CD4-positive, alpha-beta T cell treated with Interleukin-6 at 100 ng/mL for 8 hours (primary cell): ENCODE results near the gene RBM4B.
"Not testable (repeated sequence)": the region's sequence is repeated elsewhere in the genome, so short reads cannot be mapped to it uniquely, and the experiment has no call there.

Experiments used
- DNase-seq: peaks from one replicate; pipeline ENCODE4 v3.0.0-alpha.2; 2020; ENCODE audit warnings: mixed read lengths, low spot score

Gene RBM4B

DNA sequence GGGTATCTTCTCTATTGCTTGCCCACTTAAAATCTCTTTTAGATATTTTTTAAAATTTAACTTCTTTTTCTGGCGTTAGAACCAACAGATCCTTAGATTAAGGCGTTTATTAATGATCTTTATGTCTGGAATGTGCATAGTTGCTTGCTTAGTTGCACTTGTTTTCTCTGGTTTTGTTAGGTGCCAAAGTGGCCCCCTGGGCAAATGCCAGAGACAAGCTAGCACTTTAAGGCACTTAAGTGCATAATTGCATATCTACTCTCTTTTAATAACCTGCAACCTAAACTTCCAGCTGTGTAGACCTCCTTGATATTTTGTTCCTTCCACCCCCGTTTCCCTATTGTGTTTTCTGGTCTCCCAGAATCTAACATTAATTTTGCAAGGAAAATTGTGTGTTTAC lies 35.9 kb downstream of the RBM4B start:
- no peak for DNase-seq

DNA sequence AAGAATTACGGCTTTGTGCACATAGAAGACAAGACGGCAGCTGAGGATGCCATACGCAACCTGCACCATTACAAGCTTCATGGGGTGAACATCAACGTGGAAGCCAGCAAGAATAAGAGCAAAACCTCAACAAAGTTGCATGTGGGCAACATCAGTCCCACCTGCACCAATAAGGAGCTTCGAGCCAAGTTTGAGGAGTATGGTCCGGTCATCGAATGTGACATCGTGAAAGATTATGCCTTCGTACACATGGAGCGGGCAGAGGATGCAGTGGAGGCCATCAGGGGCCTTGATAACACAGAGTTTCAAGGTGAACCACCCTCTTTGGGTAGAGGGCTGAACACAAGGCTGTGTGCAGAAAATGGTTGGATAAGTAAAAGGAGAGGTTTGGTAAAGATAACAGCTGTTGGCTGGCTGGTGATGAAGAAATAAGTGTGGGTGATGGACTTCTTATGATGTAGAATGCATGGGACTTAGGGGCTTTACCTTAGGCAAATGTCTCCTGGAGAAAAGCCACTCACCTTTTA lies 37.8 kb downstream of the RBM4B start:
- DNase-seq, result not testable (repeated sequence)

DNA sequence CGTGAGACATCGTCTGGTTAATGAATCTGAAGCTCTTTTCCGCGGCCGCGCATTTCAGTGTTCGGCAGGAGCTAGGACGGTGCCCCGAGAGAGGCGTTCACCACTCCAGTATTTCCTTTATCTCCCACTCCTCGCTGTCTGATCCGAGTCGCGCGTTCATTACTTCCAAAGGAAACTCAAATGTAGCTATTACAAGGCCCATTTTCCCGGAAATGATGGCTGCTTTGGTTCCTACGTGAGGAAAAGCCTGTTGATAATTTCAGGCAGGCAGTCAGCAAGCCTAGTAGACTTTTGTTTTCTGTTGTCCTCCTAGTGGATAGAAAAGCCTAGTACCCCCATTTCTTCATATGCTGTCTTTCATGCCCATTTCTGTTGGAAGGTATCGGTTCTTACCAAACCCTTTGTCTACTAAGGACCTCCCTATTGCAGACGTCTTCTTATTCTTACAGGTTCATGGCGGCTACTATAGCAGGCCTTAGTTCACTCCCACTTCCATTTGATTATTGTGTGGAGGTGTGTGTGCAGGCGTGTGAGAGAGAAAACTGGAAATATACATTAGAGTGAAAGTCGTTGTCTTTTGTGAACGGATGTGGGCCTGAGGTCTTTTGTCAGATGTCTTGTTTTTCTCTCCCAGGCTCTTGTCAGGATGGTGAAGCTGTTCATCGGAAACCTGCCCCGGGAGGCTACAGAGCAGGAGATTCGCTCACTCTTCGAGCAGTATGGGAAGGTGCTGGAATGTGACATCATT lies 38.4 kb downstream of the RBM4B start:
- DNase-seq, result peak; percentile 23

DNA sequence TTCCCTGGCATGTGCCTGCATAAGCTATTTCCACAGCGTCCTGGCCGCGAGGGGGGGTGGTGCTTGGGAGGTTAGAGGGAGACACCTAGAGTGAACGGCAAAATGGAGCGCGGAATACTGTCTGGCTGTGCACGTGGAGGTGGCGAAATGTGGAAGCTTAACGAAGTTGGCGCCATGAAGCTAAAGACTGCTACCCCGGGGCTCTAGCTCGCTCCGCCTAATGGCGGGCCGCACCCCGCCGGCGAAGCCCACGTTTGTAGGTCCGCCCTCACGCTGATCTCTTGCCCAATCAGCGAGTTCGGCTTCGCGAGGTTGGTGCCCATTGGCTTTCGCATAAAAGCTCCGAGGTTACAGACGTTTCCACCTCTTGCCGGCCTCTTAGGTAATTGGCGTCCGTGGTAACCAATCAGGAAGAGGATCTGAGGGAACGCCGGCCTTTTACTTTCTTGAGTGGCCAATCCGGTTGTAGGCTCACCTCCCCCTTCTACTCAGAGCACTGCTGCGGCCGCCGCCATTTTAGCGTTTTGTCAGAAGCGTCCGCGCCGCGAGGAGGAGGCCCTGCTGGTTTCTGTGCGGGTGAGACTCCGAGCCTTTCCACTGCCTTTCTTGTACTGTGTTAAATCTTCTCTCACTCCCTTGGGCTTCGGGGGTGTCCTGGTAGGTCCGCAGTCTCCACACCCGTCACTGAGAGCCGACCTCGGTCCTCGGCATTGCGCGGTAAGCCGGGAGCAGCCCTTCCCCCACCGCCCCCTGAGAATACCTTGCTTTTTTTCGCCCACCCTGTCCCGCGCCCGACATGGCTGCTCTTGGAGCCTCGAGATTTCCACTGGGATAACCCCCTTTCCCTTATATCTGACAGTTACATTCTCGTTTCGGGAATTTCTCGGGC lies 39.3 kb downstream of the RBM4B start, which contains the start of gene RBM4:
Gene RBM4 (plus strand): TSS at position 527 of the 889 bp plus-strand sequence. CDS start 1,009 bp downstream, outside the sequence.
- peak; percentile 98 for DNase-seq

DNA sequence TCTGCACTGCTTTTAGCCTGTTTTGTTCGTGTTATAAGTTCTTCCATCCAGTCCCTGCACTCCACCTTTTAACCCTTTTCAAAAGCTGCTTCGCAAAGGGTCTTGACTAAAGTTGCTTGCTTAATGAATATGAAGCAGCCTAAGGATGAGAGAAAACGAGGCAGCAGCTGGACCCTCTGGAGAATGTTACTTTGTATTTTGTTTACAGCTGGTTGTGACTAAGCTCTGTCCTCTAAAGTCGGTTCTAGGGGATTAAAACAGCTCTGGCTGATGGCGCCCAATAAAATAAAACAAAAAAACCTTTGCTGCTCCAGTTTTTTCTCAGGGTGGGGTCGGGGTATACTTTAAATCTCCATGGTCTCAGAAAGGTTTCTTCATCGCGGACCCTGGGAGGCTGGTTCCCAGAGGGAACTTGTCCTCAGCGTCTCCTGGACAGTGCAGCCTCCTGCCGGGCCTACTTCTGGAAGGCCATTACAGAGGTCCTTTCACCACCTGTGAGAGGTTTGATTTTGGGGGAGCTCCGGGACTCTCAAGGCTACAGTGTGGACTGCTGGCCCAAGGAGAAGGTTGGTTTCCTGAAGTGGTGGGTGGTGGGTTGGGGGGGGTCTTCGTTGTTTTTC lies 40.0 kb downstream of the RBM4B start:
- no peak for DNase-seq

DNA sequence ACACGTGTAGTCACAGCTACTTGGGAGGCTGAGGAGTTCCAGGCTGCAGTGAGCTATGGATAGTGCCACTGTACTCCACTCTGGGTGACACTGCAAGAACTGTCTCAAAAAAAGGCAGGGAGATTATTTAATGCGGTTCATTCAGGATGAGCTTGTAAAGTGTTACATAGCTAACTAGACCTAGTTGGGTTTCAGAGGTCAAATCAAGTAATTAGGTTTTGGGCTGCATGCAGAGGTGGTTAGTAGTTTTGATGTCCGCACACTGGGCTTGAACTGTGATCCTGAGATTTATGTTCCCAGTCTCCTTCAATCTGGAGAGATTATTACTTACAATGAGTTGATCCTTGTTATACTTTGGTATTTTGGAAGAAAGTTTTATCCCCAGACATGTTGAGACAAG lies 41.3 kb downstream of the RBM4B start:
- DNase-seq, result no peak

DNA sequence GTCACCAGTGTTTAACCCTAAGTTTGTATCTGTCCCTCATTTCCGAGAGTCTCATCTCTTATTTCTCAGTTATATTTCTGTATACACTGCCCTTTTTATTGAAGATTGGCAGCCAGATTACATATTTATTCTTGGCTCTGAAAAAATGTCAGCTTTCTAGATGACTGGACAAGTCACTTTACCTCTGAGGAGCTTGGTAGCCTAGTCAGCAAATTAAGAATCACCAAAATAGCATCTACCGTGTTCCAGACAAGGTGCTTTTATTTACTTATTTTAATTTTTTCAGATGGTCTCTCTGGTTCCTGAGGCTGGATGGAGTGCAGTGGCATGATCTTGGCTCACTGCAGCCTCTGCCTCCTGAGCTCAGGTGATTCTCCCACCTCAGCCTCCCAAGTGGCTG lies 44.7 kb downstream of the RBM4B start:
- DNase-seq, result no peak

DNA sequence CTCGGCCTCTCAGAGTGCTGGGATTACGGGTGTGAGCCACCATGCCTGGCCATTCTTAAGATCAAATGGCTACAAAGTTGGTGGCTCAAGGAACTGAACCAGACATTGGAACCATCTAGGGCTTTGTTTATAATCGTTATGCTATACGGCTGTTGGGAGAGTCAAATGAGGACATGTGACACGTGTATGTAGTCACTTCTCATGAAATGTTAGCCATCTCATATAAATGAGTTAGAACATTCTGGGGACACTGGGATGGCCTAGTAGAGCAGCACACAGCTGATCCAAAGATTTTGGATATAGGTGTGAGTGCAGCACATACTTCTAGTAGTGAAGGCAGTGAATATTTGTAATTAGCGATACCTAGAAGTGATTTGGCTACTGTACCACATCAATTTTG lies 45.8 kb downstream of the RBM4B start:
- DNase-seq, result no peak

DNA sequence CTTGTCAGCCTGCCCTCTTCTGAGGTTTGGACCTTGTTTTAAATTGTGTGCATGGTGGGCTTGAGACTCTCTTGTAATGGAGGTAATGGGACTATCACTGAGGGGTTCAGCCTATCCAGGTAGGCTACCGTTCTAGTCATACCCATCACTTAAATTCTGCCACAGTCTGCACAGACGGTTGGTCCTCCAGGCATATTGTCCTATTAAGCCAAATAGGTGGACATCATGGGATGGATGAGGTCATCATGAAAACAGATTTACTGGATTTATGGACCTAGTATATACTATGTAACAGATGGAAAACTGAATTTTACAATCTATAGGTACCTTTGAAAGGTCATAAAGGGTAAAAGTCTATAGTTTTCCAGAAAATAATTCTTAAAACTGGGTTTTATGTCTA lies 48.3 kb downstream of the RBM4B start:
- DNase-seq, result no peak

DNA sequence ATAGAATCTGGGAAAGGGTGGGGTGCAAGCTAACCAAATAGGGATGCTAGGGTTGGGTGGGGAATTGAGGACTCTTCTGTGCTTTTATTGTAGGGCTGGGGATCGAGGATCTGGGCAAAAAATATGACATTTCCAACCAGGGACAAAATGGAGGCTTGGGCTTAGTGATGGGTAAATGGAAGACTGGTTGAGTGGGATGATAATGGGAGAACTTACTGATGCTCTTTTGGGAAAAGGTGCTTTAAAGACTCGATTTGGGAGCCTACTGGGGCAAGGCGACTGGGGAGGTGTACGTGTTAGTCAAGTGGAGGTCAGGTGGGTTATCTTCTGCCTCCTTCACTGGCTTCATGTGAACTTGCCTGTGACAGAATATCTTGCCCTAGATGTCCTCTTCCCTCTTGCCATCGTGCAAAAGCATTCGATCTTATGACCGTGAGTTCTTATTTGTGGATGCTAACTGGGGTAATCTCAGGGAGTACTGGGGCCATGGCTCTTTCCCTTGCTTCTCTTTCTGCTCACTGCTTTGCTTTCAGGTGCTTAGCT lies 49.6 kb downstream of the RBM4B start:
- DNase-seq, result no peak

DNA sequence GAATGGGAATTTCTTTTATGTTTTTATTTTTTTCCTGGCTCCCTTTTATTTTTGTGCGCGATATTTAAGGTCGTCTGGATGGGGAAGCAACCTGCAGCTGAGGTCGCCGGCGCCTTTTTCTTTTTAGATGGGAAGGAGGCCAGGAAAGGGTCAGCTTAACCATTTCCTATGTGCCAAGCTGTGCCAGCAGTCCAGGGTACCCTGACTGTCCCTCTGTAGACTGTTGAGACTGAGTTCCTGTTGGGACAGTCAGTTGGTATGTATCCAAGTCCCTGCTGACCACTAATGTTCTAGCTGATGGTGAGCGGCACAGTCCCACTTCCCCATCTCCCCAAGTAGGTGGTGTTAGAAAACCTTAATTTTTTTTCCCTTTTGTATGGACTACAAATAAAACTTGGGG lies 50.8 kb downstream of the RBM4B start:
- DNase-seq, result no peak

DNA sequence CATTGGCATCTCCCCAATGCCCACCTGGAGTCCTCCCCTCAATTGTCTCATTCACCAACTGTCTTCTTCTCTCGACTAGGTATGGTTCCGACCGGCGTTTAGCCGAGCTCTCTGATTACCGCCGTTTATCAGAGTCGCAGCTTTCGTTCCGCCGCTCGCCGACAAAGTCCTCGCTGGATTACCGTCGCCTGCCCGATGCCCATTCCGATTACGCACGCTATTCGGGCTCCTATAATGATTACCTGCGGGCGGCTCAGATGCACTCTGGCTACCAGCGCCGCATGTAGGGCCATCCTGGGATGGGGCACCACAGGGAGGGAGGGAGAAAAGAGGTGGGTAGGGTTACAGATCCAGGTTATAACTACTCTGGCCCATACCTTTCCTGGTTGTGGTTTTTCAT lies 51.3 kb downstream of the RBM4B start:
- DNase-seq, result no peak

DNA sequence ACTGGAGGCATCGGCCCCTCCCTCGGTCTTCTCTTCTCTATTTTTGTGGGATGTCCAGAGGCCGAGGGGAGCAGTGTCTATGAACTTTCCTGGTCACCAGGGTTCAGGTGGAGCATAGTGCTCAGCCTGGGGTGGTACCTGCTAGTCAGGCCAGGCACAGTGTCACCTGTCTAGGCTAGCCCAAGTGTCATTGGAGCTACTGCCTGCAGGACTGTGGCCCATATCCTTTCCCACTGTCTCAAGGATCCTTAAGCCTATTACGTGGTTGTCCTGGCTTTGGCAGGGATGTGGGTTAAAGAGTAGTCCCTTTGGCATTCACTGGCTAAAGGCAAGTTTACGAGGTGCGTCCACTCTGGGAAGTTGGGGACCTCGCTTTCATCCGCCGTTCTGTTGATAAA lies 51.9 kb downstream of the RBM4B start:
- no peak for DNase-seq

DNA sequence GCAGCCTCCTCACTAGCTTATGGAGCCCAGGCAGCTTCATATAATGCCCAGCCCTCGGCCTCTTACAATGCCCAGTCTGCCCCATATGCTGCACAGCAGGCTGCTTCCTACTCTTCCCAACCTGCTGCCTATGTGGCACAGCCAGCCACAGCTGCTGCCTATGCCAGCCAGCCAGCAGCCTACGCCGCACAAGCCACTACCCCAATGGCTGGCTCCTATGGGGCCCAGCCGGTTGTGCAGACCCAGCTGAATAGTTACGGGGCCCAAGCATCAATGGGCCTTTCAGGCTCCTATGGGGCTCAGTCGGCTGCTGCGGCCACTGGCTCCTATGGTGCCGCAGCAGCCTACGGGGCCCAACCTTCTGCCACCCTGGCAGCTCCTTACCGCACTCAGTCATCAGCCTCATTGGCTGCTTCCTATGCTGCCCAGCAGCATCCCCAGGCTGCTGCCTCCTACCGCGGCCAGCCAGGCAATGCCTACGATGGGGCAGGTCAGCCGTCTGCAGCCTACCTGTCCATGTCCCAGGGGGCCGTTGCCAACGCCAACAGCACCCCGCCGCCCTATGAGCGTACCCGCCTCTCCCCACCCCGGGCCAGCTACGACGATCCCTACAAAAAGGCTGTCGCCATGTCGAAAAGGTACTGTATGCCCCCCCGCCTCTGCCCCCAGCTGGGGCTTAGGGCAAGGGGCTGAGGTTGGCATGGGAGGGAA lies 52.5 kb downstream of the RBM4B start:
- no peak for DNase-seq

DNA sequence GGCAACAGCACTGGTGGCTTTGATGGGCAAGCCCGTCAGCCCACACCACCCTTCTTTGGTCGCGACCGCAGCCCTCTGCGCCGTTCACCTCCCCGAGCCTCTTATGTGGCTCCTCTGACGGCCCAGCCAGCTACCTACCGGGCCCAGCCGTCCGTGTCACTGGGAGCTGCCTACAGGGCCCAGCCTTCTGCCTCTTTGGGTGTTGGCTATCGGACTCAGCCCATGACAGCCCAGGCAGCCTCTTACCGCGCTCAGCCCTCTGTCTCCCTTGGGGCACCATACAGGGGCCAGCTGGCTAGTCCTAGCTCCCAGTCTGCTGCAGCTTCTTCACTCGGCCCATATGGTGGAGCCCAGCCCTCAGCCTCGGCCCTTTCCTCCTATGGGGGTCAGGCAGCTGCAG lies 53.2 kb downstream of the RBM4B start:
- DNase-seq, result no peak

DNA sequence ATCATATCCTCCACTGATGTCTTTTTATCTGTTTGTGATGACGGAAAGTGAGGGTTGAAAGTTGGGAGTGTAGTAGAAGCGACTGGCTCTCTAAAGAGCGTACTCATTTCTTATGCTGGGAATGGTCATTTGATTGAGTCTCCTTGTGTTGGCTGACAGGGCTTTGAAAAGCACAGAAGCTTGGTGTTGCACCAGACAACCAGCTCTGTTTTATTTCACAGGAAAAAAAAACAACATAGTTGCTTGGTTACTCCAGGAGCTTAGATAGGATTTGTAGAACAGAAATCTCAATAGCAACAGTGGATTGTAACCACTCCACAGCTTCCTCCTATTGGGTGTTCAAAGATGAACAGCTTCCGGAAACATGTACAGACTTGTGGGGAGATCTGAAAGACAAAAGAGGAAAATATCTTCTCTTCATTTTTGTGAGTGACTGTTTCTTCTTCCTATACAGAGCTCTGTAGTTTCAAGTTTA lies 58.6 kb downstream of the RBM4B start:
- peak; percentile 69 for DNase-seq

DNA sequence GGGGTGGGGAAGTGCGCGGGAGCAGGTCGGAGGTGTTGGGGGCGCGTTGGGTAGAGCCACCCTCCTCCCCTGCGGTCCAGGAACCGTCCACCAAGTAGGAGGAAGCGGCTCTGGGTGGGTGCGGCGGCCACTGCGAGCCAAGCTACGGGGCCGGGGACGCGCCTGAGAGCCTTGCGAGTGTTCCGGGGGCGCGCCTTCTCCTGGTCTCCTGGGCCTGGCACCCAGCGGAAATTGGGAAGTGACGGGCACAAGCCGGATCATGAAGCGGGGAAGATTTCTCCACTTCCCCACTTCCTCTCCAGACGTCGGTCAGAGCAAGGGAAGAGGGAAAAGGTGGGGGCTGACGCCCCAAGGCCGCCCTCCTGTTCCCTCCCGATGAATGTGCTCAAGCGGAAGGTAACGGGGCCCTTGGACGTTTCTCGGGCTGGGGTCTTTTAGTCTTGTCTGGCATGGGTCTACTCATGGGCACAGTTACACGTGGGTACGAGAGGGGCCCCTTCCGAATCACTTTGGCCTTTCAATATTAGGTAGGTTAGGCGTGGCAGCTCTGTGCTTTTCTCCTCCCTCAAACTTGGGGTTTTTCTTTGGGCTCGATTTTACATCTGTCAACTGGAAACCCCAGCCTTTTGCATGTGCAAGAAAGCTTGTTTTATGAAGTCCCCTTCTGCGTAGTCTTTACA lies 60.4 kb downstream of the RBM4B start:
- DNase-seq, result no peak

DNA sequence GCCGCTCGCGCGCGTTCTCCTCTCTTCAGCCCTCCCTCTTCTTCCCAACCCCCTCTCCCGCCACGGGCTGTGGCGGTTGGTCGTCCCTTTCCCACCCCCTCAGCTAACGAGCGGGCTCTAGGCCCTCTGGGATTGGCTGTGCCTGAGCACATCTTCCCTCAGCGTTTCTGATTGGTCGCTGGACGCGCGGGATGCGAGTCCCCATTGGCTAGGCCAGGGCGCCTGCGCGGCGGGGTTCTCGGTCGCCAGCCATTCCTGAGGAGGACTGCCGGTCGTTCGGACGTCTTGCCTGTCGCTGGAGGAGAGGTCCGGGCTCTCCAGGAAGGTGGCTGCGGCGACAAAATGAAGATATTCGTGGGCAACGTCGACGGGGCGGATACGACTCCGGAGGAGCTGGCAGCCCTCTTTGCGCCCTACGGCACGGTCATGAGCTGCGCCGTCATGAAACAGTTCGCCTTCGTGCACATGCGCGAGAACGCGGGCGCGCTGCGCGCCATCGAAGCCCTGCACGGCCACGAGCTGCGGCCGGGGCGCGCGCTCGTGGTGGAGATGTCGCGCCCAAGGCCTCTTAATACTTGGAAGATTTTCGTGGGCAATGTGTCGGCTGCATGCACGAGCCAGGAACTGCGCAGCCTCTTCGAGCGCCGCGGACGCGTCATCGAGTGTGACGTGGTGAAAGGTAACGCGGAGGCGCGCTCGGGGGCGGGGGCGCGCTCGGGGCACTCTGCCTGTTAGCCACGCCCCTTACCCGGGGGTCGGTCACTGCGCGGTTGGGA lies 61.1 kb downstream of the RBM4B start, which contains the start of gene RBM14:
Gene RBM14 (plus strand): TSS at position 252 of the 776 bp plus-strand sequence. CDS start 91 bp downstream, at position 343.
- DNase-seq, result peak; percentile 99
